Trophoblast cell (in vitro differentiated cells and primary cell): Measurements from ENCODE around the gene OTOG.
A peak's percentile ranks its signal among the peaks of the same experiment; 100 is the strongest.

Experiments used
- DNase-seq, 2 donors: peaks; one replicate each; pipeline ENCODE4 v3.0.0-alpha.2; 2016
- H2AFZ ChIP-seq: 2 replicates; pipeline ENCODE4 v1.6.1; 2013; ENCODE audit warnings: low read length, moderate library complexity, mild to moderate bottlenecking; ENCODE audit not compliant: insufficient read depth, poor library complexity
- H2AK5ac ChIP-seq: 2 replicates; pipeline ENCODE4 v1.6.1; 2013; ENCODE audit warnings: mild to moderate bottlenecking, low read length
- H2BK120ac ChIP-seq: 2 replicates; pipeline ENCODE4 v1.6.1; 2013; ENCODE audit warnings: low read length, mild to moderate bottlenecking, moderate library complexity; ENCODE audit not compliant: insufficient read depth, poor library complexity
- H2BK12ac ChIP-seq: 2 replicates; pipeline ENCODE4 v1.6.1; 2013; ENCODE audit warnings: mild to moderate bottlenecking, low read length, moderate library complexity
- H2BK5ac ChIP-seq: 2 replicates; pipeline ENCODE4 v1.6.1; 2013; ENCODE audit warnings: low read length, low read depth, moderate library complexity, mild to moderate bottlenecking; ENCODE audit not compliant: poor library complexity
- H3K14ac ChIP-seq: 2 replicates; pipeline ENCODE4 v1.6.1; 2013; ENCODE audit warnings: mild to moderate bottlenecking, low read length
- H3K18ac ChIP-seq: 2 replicates; pipeline ENCODE4 v1.6.1; 2013; ENCODE audit warnings: mild to moderate bottlenecking, low read length
- H3K23ac ChIP-seq: 2 replicates; pipeline ENCODE4 v1.6.1; 2013; ENCODE audit warnings: low read length
- H3K27ac ChIP-seq: 2 replicates; pipeline ENCODE4 v1.5.1; 2013; ENCODE audit warnings: low read depth, mild to moderate bottlenecking, inconsistent platforms, low read length, moderate library complexity
- H3K27me3 ChIP-seq: 2 replicates; pipeline ENCODE4 v1.6.1; 2013; ENCODE audit warnings: inconsistent platforms, mild to moderate bottlenecking, low read length, moderate library complexity; ENCODE audit not compliant: insufficient read depth
- H3K36me3 ChIP-seq, 2 experiments: 1 replicate in 1 of 2; 2 replicates in 1 of 2; pipeline ENCODE4 v1.6.1; 2013; ENCODE audit warnings: low read length in 2 of 2, mild to moderate bottlenecking in 2 of 2, moderate library complexity in 1 of 2; ENCODE audit not compliant: insufficient read depth in 2 of 2, control insufficient read depth in 1 of 2
- H3K4ac ChIP-seq: 2 replicates; pipeline ENCODE4 v1.6.1; 2013; ENCODE audit warnings: low read depth, mild to moderate bottlenecking, low read length, moderate library complexity
- H3K4me1 ChIP-seq, 2 experiments: 1 replicate in 1 of 2; 2 replicates in 1 of 2; pipeline ENCODE4 v1.6.1; 2013; ENCODE audit warnings: low read length in 2 of 2, mild to moderate bottlenecking in 2 of 2, moderate library complexity in 1 of 2; ENCODE audit not compliant: insufficient read depth in 2 of 2, control insufficient read depth in 1 of 2
- H3K4me2 ChIP-seq: 2 replicates; pipeline ENCODE4 v1.6.1; 2013; ENCODE audit warnings: inconsistent platforms, mild to moderate bottlenecking, low read length, moderate library complexity
- H3K4me3 ChIP-seq: 2 replicates; pipeline ENCODE4 v1.5.1; 2013; ENCODE audit warnings: mild to moderate bottlenecking, low read depth, low read length, inconsistent platforms
- H3K79me1 ChIP-seq: one replicate; pipeline ENCODE4 v1.6.1; 2013; ENCODE audit warnings: low read length
- H3K79me2 ChIP-seq: 2 replicates; pipeline ENCODE4 v1.6.1; 2013; ENCODE audit warnings: low read length, mild to moderate bottlenecking; ENCODE audit not compliant: control insufficient read depth, insufficient read depth, poor library complexity
- H3K9ac ChIP-seq: 2 replicates; pipeline ENCODE4 v1.6.1; 2013; ENCODE audit warnings: mild to moderate bottlenecking, low read length
- H3K9me3 ChIP-seq: 2 replicates; pipeline ENCODE4 v1.6.1; 2013; ENCODE audit warnings: low read depth, mild to moderate bottlenecking, control low read depth, inconsistent platforms, low read length; ENCODE audit not compliant: insufficient read depth
- H4K12ac ChIP-seq: 2 replicates; pipeline ENCODE4 v1.6.1; 2013; ENCODE audit warnings: low read depth, mild to moderate bottlenecking, low read length, moderate library complexity
- H4K8ac ChIP-seq: 2 replicates; pipeline ENCODE4 v1.6.1; 2013; ENCODE audit warnings: low read depth, mild to moderate bottlenecking, low read length, moderate library complexity
- H4K91ac ChIP-seq: one replicate; pipeline ENCODE4 v1.6.1; 2013; ENCODE audit warnings: low read depth, mild to moderate bottlenecking, low read length, moderate library complexity
- WGBS: extraction: QIAGEN DNeasy Blood & Tissue Kit; methylation state at CpG from one replicate; pipeline ENCODE4 v1.1.7; 2013; ENCODE audit warnings: missing lambda C conversion rate; ENCODE audit not compliant: insufficient read length, insufficient coverage; ENCODE audit errors: extremely low coverage; 5-methylcytosine and 5-hydroxymethylcytosine counted together

Gene OTOG

GRCh38 chr11:17642980-17643379 lies 95.9 kb downstream of the OTOG start:
- H3K4me3 ChIP-seq = no peak overlapping the region
- no peaks in the 10 kb centered on the region for H3K27me3 ChIP-seq
- no peak overlapping the region for H3K4me2 ChIP-seq
- H4K8ac ChIP-seq = no peak overlapping the region
- DNase-seq = no peak
- no peak overlapping the region for H2AFZ ChIP-seq
- no peak overlapping the region for H3K23ac ChIP-seq
- no peak overlapping the region for H3K9ac ChIP-seq
- H2BK120ac ChIP-seq = no peak overlapping the region
- no peaks in the 10 kb centered on the region for H3K79me2 ChIP-seq
- no peak overlapping the region for H4K12ac ChIP-seq
- H3K4me1 ChIP-seq = no peaks in the 10 kb centered on the region
- no peak overlapping the region for H4K91ac ChIP-seq
- H3K4ac ChIP-seq = no peak overlapping the region
- no peaks in the 10 kb centered on the region for H3K79me1 ChIP-seq
- H3K27ac ChIP-seq = no peak overlapping the region
- H3K36me3 ChIP-seq = no peaks in the 10 kb centered on the region
- no peak overlapping the region for H3K18ac ChIP-seq
- H3K9me3 ChIP-seq = peaks cover 3% of the 10 kb centered on the region
- no peak overlapping the region for H2AK5ac ChIP-seq
- H3K14ac ChIP-seq = no peak overlapping the region
- H2BK12ac ChIP-seq = no peak overlapping the region
- WGBS = no CpG with 5 or more reads among the region's 6 CpGs
- H2BK5ac ChIP-seq = no peak overlapping the region

- Histone ChIP-seq H3K36me3 (no peaks in the 10 kb centered on the region), H3K4ac (no peak overlapping the region), H3K79me2 (no peaks in the 10 kb centered on the region), H3K27me3 (no peaks in the 10 kb centered on the region), H4K8ac (no peak overlapping the region), H4K12ac (no peak overlapping the region), H3K4me2 (no peak overlapping the region), H2BK5ac (no peak overlapping the region), H3K18ac (no peak overlapping the region), H2AK5ac (no peak overlapping the region), H3K4me3 (peak overlapping the region; percentile 11), H2AFZ (no peak overlapping the region), H4K91ac (no peak overlapping the region), H3K27ac (no peak overlapping the region), H3K14ac (no peak overlapping the region), H3K9me3 (peaks cover 3% of the 10 kb centered on the region), H3K79me1 (no peaks in the 10 kb centered on the region), H3K23ac (no peak overlapping the region), H3K9ac (no peak overlapping the region), H3K4me1 (no peaks in the 10 kb centered on the region), H2BK12ac (no peak overlapping the region), H2BK120ac (no peak overlapping the region)
- no CpG with 5 or more reads among the region's 14 CpGs for WGBS
- peak in 1 of 2 donors; percentile 44 for DNase-seq
Measured at GRCh38 chr11:17643506-17644405, 96.7 kb downstream of the OTOG start.

- Histone ChIP-seq H3K36me3 (no peaks in the 10 kb centered on the region), H3K79me2 (no peaks in the 10 kb centered on the region), H4K12ac (no peak overlapping the region), H3K9me3 (peaks cover 2% of the 10 kb centered on the region), H3K79me1 (no peaks in the 10 kb centered on the region), H3K23ac (no peak overlapping the region), H3K4me2 (no peak overlapping the region), H2BK5ac (no peak overlapping the region), H3K4ac (no peak overlapping the region), H2BK120ac (no peak overlapping the region), H3K4me1 (no peaks in the 10 kb centered on the region), H2BK12ac (no peak overlapping the region), H3K9ac (no peak overlapping the region), H3K4me3 (no peak overlapping the region), H3K14ac (no peak overlapping the region), H3K27me3 (no peaks in the 10 kb centered on the region), H2AK5ac (no peak overlapping the region), H2AFZ (no peak overlapping the region), H3K27ac (no peak overlapping the region), H3K18ac (no peak overlapping the region), H4K8ac (no peak overlapping the region), H4K91ac (no peak overlapping the region)
- DNase-seq = no peak
- no CpG with 5 or more reads among the region's 15 CpGs for WGBS
Measured at GRCh38 chr11:17645190-17645970, 98.3 kb downstream of the OTOG start.

GRCh38 chr11:17646451-17647145 lies 99.5 kb downstream of the OTOG start:
- H2BK120ac ChIP-seq = no peak overlapping the region
- H3K9ac ChIP-seq = no peak overlapping the region
- H3K79me2 ChIP-seq = no peaks in the 10 kb centered on the region
- H3K27ac ChIP-seq = no peak overlapping the region
- no peak for DNase-seq
- no peaks in the 10 kb centered on the region for H3K27me3 ChIP-seq
- H2AK5ac ChIP-seq = no peak overlapping the region
- peaks cover 2% of the 10 kb centered on the region for H3K9me3 ChIP-seq
- no peak overlapping the region for H4K91ac ChIP-seq
- no peaks in the 10 kb centered on the region for H3K36me3 ChIP-seq
- H2BK12ac ChIP-seq = no peak overlapping the region
- H3K79me1 ChIP-seq = no peaks in the 10 kb centered on the region
- no CpG with 5 or more reads among the region's 8 CpGs for WGBS
- H3K14ac ChIP-seq = no peak overlapping the region
- H3K23ac ChIP-seq = no peak overlapping the region
- H3K4me2 ChIP-seq = no peak overlapping the region
- no peaks in the 10 kb centered on the region for H3K4me1 ChIP-seq
- H3K18ac ChIP-seq = no peak overlapping the region
- H2BK5ac ChIP-seq = no peak overlapping the region
- no peak overlapping the region for H2AFZ ChIP-seq
- no peak overlapping the region for H3K4me3 ChIP-seq
- H4K8ac ChIP-seq = no peak overlapping the region
- H3K4ac ChIP-seq = no peak overlapping the region
- no peak overlapping the region for H4K12ac ChIP-seq
